ENCODE data around the gene PPTC7.

GRCh38 chr12:110537605-110538409 lies 45.3 kb downstream of the PPTC7 start:
- TF ChIP-seq CTCF (IDR thresholded peaks at IDR 0.05; ENCODE audit: low read depth, low read length) (no peak), EZH2phosphoT487 (IDR thresholded peaks at IDR 0.05; ENCODE audit: low read depth) (no peak)
